HG03066 (cell line): ENCODE measurements around the gene ERVH48-1.
"Not testable (repeated sequence)": the region's sequence is repeated elsewhere in the genome, so short reads cannot be mapped to it uniquely, and the experiment has no call there.

Experiments
- ATAC-seq: cut with Tn5 transposase; IDR thresholded peaks from one replicate; pipeline ENCODE4 v1.9.1; 2021; ENCODE audit warnings: low read depth; ENCODE audit not compliant: unreplicated experiment

Gene ERVH48-1

DNA sequence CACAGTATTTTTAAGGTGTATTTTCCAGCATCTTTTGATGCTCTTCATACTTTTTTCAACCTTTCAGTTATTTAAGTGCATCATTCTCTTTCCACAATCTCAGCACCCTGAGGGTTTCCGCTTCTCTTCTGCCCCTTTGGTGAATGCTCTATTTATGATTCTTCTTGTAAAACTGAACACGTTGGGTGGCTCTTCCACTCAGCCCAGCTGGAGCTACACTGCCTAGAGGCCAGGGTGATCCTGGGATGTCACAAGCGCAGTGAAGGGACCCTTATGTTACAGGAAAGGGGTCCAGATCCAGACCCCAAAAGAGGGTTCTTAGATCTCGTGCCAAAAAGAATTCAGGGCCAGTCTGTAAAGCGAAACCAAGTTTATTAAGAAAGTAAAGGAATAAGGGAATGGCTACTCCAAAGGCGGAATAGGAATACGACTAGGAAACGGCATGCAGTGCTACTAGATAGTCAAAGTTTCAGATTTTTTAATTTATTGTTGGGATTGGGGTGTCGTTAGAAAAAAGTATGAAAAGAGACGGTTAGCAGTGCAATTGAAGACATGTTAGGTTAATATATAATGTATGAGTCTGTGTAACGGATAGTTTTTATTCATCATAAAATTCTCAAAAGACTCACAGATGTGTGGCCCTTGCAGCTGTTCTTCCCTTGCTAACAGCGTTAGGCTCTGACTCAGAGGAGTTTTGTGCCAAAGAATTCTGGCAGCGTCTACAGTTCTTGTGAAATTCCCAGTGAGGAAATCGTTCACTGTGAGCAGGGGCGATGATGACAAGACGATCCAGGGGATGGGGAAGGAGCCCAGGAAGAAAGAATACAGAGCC lies 14.4 kb upstream of the ERVH48-1 start:
- no peak for ATAC-seq

DNA sequence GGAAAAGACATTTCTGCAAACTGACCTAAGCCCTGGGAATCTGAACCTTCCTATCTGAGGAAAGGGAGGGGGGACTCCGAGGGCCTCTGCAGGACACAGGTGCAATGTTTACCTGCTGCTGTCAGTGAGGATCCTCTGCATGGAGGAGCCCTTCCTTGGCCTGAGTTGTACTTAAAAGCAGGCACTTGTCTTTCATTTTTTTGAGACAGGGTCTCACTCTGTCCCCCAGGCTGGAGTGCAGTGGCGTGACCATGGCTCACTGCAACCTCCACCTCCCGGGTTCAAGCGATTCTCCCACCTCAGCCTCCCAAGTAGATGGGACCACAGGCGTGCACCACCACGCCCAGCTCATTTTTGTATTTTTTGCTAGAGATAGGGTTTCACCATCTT lies 13.2 kb upstream of the ERVH48-1 start:
- not testable (repeated sequence) for ATAC-seq

DNA sequence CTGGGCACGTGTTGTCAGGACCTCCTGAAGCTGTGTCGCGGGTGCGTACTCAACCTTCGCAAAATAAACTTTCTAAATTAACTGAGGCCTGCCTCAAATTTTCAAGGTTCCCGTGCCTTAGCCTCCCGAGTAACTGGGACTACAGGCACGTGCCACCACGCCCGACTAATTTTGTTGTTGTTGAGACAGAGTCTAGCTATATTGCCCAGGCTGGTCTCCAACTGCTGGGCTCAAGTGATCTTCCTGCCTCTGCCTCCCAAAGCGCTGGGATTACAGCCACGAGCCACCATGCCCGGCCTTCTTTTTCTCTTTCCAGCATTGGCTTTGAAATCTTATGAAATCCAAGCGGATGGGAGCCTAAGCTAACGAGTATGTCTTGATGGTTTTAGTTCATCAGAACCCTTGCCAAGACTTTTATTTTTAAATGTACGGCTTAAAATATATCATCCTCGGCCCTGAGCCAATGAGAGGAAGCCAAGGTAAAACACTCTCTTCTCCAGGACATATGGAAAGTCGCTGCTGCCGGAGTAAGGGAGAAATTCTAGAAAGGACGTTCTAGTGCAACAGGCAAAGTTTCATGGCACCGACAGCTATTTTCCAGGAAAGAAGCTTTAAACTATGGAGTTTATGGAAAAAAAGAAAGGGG lies 12.7 kb upstream of the ERVH48-1 start:
- ATAC-seq: no peak

DNA sequence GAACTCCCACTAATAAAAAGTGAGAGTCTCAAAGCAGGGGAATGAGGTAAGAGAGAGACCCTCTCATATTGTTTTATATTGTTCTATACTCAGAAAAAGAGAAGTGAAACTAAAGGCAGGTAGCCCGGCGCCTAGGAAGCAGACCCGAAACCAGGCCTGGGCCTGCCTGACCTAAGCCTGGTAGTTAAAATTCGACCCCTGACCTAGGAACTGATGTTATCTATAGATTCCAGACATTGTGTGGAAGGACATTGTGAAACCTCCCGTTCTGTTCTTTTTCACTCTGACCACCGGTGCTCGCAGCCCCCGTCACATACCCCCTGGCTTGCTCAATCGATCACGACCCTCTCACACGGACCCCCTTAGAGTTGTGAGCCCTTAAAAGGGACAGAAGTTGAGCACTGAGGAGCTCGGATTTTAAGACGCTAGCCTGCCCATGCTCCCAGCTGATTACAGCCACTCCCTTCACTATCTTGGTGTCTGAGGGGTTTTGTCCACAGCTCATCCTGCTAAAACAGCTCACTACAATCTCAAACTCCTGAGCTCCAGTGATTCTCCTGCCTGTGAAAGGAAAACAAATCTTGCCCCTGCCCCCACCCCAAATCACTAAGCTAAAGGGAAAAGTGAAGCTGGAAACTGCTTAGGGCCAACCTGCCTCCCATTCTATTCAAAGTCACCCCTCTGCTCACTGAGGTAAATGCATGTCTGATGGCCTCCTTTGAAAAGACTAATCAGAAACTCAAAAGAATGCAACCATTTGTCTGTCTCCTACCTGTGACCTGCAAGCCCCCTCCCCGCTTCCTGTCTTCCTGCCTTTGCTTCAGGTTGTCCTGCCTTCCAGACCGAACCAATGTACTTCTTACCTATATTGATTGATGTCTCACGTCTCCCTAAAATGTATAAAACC lies 11.9 kb upstream of the ERVH48-1 start:
- ATAC-seq: not testable (repeated sequence)

DNA sequence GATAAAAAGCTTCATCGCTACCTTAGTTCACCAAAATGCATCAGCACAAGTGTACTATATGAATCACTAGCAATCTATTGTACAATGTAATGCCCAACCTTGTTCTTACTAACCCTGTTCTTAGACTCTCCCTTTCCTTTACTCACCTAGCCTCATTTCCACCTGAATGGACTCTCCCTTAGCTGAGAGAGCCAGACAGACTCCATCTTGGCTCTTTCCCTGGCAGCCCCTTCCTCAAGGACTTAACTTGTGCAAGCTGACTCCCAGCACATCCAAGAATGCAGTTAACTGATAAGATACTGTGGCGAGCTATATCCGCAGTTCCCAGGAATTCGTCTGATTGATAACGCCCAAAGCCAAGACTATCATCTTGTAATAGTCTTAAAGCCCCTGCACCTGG lies 10.9 kb upstream of the ERVH48-1 start:
- not testable (repeated sequence) for ATAC-seq

DNA sequence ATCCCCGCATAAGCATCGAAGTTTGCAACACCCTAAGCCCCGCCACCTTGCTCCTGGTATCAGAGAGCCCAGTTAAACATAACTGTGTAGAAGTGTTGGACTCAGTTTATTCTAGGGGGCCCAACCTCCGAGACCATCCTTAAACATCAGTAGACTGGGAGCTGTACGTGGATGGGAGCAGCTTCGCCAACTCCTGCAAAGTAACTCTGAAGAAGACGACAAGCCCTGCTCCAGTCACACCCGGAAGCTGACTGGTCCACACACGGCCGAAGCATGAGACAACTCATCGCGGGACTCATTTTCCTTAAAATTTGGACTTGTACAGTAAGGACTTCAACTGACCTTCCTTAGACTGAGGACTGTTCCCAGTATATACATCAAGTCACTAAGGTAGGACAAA lies 8.5 kb upstream of the ERVH48-1 start:
- not testable (repeated sequence) for ATAC-seq

DNA sequence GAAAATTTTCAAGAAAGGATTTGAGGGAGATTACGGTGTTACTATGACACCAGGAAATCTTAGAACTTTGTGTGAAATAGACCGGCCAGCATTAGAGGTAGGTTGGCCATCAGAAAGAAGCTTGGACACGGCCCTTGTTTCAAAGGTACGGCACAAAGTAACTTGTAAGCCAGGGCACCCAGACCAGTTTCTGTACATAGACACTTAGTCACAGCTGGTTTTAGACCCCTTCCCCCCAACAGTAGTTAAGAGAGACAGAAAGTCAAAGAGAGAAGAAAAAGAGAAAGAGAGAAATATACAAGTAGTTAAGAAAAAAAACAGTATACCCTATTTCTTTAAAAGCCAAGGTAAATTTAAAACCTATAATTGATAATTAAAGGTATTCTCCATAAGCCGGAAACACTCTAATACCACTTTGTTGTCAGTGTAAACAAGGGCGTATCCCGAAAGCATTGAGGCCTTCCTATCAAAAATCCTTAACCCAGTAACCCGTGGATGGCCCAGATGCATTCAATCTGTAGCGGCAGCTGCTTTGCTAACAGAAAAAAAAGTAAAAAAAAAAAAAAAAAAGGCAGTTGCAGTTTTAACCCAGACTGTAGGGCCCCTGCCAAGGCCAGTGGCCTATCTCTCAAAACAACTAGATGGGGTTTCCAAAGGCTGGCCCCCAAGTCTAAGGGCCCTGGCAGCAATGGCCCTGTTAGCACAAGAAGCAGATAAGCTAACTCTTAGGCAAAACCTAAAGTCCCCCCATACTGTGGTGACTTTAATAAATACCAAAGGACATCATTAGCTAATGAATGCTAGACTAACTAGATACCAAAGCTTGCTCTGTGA lies 7.9 kb upstream of the ERVH48-1 start:
- not testable (repeated sequence) for ATAC-seq

DNA sequence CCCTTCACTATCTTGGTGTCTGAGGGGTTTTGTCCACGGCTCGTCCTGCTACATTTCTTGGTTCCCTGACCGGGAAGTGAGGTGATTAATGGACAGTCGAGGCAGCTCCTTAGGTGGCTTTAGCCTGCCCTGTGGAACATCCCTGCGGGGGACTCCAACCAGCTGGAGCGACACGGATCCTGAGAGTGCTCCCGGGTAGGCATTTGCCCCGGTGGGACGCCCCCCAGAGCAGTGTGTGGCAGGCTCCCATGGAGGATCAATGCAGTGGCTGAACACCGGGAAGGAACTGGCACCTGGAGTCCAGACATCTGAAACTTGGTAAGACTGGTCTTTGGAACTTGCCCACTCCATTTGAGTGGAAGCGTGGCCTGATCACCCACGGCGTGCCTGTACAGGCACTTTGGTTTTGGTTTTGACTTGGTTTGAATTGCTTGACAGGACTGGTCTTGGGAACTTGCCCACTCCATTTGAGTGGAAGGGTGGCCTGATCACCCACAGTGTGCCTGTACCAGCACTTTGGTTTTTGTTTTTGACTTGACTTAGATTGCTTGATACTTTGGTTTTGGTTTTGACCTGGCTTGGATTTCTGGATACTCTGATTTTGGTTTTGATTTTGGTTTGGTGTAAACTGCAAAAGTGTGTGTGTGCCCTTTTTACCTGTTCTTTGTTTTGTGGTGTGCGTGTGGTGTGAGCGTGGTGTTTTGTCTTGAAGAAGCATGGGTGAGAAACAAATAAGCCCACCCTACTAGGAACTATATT lies 7.1 kb upstream of the ERVH48-1 start:
- ATAC-seq: not testable (repeated sequence)

DNA sequence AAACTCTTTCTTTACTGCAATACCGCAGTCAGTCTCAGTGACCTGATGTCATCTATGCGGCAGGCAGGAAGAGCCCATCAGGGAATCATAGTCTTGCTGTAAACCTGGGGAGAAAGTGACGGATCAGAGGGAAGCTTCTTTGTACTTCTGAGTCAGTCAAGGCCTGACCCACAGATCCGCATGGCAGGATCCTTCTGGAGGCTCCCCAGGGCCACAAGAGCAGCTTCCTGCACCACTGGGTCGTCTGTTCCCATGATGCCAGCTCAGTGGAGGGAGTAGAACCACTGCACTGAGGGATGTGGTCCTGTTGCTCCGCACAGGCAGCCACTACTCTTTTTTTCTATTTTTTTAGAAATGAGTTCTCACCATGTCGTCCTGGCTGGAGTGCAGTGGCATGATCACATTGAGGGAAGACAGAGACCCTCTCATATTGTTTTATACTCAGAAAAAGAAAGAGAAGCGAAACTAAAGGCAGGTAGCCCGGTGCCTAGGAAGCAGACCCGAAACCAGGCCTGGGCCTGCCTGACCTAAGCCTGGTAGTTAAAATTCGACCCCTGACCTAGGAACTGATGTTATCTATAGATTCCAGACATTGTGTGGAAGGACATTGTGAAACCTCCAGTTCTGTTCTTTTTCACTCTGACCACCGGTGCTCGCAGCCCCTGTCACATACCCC lies 6.3 kb upstream of the ERVH48-1 start:
- no peak for ATAC-seq

DNA sequence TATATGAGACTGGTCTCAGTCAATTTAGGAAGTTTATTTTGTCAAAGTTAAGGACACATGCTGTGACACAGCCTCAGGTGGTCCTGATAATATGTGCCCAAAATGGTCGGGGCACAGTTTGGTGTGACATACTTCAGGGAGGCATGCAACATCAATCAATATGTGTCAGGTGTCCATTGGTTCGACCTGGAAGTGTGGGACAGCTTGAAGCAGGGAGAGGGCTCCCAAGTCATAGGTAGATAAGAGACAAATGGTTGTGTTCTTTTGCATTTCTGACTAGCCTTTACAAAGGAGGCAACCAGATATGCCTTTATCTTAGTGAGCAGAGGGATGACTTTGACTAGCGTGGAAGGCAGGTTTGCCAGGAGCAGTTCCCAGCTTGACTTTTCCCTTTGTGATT lies 4.5 kb upstream of the ERVH48-1 start:
- ATAC-seq: no peak

DNA sequence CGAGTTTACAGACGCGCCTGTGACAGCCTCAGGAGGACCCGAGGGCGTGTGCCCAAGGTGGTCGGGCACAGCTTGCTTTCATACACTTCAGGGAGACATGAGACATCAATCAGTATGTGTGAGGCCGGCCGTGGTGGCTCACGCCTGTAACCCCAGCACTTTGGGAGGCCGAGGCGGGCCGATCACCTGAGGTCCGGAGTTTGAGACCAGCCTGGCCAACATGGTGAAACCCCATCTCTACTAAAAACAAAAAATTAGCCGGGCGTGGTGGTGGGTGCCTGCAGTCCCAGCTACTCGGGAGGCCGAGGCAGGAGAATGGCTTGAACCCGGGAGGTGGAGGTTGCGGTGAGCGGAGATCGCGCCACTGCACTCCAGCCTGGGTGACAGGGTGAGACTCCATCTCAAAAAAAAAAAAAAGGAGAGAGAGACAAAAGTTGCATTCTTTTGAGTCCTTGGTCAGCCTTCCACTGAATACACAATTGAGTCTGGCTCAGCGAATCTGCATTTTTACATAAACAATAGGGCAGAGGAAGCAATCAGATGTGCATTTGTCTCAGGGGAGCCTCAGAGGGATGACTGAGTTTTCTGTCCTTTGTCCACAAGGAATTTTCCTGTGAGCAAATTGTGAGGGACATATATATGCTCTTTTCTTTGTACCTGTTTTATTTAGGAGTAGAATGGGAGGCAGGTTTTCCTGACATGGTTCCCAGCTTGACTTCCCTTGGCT lies 2.2 kb upstream of the ERVH48-1 start:
- ATAC-seq: not testable (repeated sequence)

DNA sequence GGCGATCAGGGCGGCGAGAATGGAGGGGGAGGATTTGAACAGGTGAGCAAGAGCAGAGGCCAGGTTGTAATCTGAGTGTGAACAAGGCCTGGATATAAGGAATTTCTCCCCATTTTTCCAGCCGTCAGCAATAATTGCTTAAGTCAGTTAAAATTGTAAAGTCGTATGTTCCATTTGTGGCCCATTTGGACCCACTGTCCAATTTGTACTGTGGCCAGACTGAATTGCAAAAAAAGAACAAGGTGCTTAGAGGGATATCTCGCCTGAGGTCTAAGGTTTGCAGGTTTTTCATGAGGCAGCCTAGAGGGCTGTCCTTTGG lies 1.0 kb downstream of the ERVH48-1 start:
- no peak for ATAC-seq

DNA sequence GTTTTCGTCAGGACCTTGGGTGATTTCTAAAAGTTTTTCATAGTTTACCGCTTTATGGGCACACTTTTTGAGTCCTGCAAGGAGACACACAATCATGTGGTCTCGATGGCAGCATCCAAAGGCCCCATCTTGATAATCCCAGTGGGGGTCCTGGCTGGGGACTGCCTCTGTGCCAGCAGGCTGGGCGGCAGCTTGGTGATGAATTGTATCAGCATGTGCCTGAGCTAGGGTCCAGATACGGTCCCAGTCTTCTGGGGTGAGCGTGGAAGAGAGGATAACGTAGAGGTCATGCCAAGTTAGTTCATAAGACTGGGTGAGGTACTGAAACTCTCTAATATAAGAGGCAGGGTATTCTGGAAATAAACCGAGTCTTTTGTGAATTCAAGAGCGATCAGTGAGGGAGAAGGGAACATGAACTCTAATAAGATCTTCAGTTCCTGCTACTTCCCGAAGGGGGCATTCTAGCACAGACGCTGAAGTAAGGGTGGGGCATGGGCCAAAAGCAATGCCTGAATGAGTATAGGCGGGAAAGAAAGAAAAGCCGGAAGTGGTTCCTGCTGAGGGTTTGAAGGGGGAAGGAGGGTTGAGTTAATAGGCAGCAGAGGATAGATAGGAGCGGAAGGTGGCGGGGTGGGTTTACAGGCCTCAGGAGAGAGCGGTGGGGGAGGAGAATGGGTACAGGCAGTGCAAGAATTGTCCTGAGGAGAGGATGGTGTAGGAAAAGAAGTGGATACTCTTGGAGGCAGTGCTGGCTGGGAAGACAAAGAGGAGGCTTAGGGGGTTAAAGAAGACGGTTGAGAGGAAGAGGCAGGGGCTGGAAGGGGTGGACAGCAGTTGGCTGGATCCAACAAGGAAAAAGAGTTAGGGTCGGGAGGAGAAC lies 1.6 kb downstream of the ERVH48-1 start:
- ATAC-seq: peak; percentile 68

DNA sequence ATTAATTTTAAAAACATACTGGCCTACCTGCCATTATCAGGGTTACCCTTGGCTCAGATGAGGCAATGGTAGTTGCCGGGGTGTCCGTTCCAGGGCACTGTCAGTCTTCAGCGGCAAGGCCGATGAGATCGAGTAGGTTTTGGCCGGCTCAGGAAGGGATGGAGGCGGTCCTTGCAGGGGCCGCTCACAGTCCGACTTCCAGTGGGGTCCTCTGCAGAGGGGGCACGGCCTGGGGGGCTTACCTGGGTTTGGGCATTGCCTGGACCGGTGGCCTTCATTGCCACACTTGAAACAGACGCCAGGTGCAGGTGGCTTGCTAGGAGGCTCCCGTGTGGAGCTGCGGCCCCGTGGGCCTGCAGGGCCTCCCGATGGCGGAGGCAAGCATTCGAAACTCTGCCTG lies 2.5 kb downstream of the ERVH48-1 start:
- ATAC-seq: no peak

DNA sequence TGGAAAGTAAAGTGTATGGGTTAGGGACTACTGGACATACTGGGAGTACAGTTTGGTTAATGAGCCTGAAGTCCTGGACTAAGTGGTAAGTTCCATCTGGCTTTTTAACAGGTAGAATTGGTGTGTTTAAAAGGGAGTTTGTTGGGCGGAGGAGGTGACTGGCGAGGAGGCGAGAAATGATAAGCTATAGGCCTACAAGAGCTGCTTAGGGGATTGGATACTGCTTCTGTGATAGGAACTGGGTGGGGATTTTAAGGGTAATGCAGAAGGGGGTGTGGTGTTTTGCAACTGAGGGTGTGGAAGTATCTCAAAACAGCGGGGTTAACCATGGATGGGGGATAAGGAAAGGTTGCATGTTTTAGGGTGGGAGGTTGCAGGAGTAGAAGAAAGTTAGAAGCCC lies 3.5 kb downstream of the ERVH48-1 start:
- no peak for ATAC-seq

DNA sequence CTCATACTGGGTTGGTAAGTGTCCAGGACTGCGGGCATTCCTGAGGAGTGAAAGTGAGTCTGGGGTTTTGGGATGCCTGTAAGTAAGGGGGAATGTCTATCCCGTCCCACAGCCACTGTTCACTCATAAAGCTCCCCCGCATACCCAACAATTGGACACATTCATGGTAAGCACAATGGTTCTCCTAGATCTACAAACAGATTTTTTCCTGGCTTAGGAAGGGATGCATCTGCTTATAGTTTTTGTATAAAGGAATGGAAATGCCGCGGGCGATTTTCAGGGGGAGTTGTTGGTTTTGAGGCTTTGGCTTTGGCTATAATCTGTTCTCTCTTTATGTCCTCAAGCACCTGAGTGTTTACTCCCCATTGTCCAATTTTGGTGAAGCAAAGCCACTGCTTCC lies 7.1 kb downstream of the ERVH48-1 start:
- ATAC-seq: no peak

DNA sequence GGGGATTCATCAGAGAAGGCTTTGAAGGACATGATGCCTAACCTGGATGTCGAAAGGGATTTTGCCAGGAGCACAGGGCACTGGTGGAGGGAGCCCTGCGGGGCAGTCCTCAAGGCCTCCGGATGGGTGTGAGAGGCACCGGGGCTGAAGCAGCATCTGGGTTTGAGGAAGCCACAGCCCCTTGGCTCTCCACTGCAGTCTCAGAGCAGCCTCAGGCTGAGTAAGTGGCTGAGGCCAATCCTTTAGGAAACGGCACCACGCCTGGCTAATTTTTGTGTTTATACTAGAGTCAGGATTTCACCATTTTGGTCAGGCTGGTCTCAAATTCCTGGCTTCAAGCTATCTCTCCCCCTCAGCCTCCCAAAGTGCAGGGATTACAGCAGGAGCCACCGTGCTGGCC lies 12.0 kb downstream of the ERVH48-1 start:
- no peak for ATAC-seq

DNA sequence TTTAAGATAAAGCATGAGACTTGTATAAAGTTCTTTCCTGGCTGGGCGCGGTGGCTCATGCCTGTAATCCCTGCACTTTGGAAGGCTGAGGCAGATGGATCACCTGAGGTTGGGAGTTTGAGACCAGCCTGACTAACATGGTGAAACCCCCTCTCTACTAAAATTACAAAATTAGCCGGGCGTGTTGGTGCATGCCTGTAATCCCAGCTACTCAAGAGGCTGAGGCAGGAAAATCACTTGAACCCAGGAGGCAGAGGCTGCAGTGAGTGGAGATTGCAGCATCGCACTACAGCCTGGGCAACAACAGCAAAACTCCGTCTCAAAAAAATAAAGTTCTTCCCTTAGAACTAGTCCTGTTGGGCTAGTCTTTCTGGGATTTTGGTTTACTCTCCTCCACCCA lies 13.5 kb downstream of the ERVH48-1 start:
- ATAC-seq: not testable (repeated sequence)
